ENCODE measurements around the gene MT3. TPM values are rescaled to one million over a fixed set of nuclear protein-coding genes. Genes with fewer than 3 reads are reported as not detected.

Gene MT3
- total RNA-seq, 4 donors from 2014 or later = not detected

- Histone ChIP-seq H3K9me3 (no peaks in the 10 kb centered on the region), H3K27me3 (peaks cover 0 to 27% (median 0%) of the 10 kb centered on the region in 4 donors), H3K4me3 (no peak overlapping the region), H3K4me1 (peaks cover 9 to 31% (median 12%) of the 10 kb centered on the region in 3 donors), H3K36me3 (no peaks in the 10 kb centered on the region), H3K27ac (no peak overlapping the region)
- no peak for DNase-seq
- TF ChIP-seq CTCF (IDR thresholded peaks at IDR 0.05) (no peak), POLR2A (IDR thresholded peaks at IDR 0.05) (no peak)
- WGBS, 2 donors = 87 to 96% methylated on average over 9 to 10 of the region's 10 CpGs
- intact Hi-C loops (cut with DNase I) = no loop called here
Observed at GRCh38 chr16:56554441-56554840, 34.9 kb upstream of the MT3 start.

GRCh38 chr16:56558024-56558747, 31.1 kb upstream of the MT3 start:
- no peaks in the 10 kb centered on the region for H3K36me3 ChIP-seq
- intact Hi-C loops (cut with DNase I) = no loop called here
- TF ChIP-seq POLR2A (IDR thresholded peaks at IDR 0.05) (no peak), CTCF (IDR thresholded peaks at IDR 0.05) (no peak)
- peaks cover 0 to 27% (median 0%) of the 10 kb centered on the region in 4 donors for H3K27me3 ChIP-seq
- no peaks in the 10 kb centered on the region for H3K9me3 ChIP-seq
- H3K27ac ChIP-seq = no peak overlapping the region
- 26 to 40% methylated on average over 4 to 7 of the region's 8 CpGs for WGBS, 2 donors
- no peak overlapping the region for H3K4me3 ChIP-seq
- H3K4me1 ChIP-seq = no peaks in the 10 kb centered on the region
- DNase-seq = no peak

GRCh38 chr16:56559109-56559508, 30.2 kb upstream of the MT3 start:
- 88 to 96% methylated on average over 4 of the region's 4 CpGs for WGBS, 2 donors
- no peak for DNase-seq
- Histone ChIP-seq H3K4me3 (no peak overlapping the region), H3K36me3 (no peaks in the 10 kb centered on the region), H3K4me1 (no peaks in the 10 kb centered on the region), H3K9me3 (no peaks in the 10 kb centered on the region), H3K27me3 (peaks cover 0 to 26% (median 0%) of the 10 kb centered on the region in 4 donors), H3K27ac (no peak overlapping the region)
- TF ChIP-seq CTCF (IDR thresholded peaks at IDR 0.05) = no peak
- no peak for TF ChIP-seq POLR2A (IDR thresholded peaks at IDR 0.05)
- intact Hi-C loops (cut with DNase I) = no loop called here

- intact Hi-C loops (cut with DNase I) = no loop called here
- Histone ChIP-seq H3K36me3 (no peaks in the 10 kb centered on the region), H3K4me1 (peaks cover 0 to 8% (median 0%) of the 10 kb centered on the region in 3 donors), H3K27ac (no peak overlapping the region), H3K4me3 (no peak overlapping the region), H3K27me3 (peaks cover 0 to 28% (median 0%) of the 10 kb centered on the region in 4 donors), H3K9me3 (no peaks in the 10 kb centered on the region)
- TF ChIP-seq POLR2A (IDR thresholded peaks at IDR 0.05) = no peak
- no peak for TF ChIP-seq CTCF (IDR thresholded peaks at IDR 0.05)
- WGBS, 2 donors = 38 to 56% methylated on average over 1 of the region's 1 CpG
- DNase-seq = no peak
Observed at GRCh38 chr16:56560447-56560846, 28.9 kb upstream of the MT3 start.

- H3K36me3 ChIP-seq = no peaks in the 10 kb centered on the region
- intact Hi-C loops (cut with DNase I) = no loop called here
Observed at GRCh38 chr16:56561126-56561525, 28.2 kb upstream of the MT3 start.

More at GRCh38 chr16:56561126-56561525, 28.2 kb upstream of the MT3 start:
- Histone ChIP-seq H3K4me3 (no peak overlapping the region), H3K9me3 (no peaks in the 10 kb centered on the region), H3K27ac (no peak overlapping the region), H3K4me1 (peaks cover 0 to 8% (median 0%) of the 10 kb centered on the region in 3 donors), H3K27me3 (peaks cover 0 to 34% (median 0%) of the 10 kb centered on the region in 4 donors)
- WGBS, 2 donors = 78 to 100% methylated on average over 1 of the region's 1 CpG
- TF ChIP-seq POLR2A (IDR thresholded peaks at IDR 0.05) = no peak
- no peak for TF ChIP-seq CTCF (IDR thresholded peaks at IDR 0.05)
- no peak for DNase-seq
